DND-41 (cell line): Measurements from ENCODE around the gene KRTAP22-2.

Experiments
- EZH2 ChIP-seq: IDR thresholded peaks from 3 replicates; pipeline ENCODE4 v1.6.1; 2012; ENCODE audit warnings: borderline replicate concordance, low read depth, mild to moderate bottlenecking, moderate library complexity, low read length, inconsistent platforms; ENCODE audit not compliant: severe bottlenecking
- TF ChIP-seq, protein P1 (sequence below): IDR thresholded peaks from 2 replicates; pipeline ENCODE4 v1.5.1; 2012; ENCODE audit warnings: borderline replicate concordance, low read length, moderate library complexity, mild to moderate bottlenecking; ENCODE audit not compliant: poor library complexity, severe bottlenecking; ENCODE audit errors: extremely low read depth

DNA sequence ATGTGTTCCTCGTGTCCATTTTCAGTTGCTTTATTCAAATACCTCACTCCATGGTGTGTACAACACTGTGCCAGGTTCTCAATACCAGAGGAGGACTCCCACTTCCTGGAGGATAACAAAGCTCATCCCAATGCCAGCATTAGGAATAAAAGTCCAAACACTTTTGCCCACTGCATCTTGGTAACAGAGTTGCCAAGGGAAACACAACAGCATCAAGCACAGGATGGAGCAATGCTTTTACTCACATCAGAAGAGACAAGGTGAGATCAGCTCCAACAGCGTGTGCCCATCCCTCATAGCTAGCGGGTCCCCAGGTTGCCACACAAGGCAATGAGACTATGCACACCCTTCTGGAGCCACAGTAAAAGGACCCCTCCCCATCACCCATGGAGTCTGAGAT is 33.2 kb upstream of the KRTAP22-2 start:
- no peak for TF ChIP-seq EZH2
- TF ChIP-seq, protein P1, sequence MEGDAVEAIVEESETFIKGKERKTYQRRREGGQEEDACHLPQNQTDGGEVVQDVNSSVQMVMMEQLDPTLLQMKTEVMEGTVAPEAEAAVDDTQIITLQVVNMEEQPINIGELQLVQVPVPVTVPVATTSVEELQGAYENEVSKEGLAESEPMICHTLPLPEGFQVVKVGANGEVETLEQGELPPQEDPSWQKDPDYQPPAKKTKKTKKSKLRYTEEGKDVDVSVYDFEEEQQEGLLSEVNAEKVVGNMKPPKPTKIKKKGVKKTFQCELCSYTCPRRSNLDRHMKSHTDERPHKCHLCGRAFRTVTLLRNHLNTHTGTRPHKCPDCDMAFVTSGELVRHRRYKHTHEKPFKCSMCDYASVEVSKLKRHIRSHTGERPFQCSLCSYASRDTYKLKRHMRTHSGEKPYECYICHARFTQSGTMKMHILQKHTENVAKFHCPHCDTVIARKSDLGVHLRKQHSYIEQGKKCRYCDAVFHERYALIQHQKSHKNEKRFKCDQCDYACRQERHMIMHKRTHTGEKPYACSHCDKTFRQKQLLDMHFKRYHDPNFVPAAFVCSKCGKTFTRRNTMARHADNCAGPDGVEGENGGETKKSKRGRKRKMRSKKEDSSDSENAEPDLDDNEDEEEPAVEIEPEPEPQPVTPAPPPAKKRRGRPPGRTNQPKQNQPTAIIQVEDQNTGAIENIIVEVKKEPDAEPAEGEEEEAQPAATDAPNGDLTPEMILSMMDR = no peak
